Measurements from ENCODE around the gene AMBRA1.

The AMBRA1 gene

GRCh38 chr11:46353698-46354097 lies 240.1 kb downstream of the AMBRA1 start:
- ATAC-seq = no peak
- TF ChIP-seq ARNTL (CRISPR knock-in tag; IDR thresholded peaks at IDR 0.05; ENCODE audit: borderline replicate concordance, low read depth) = no peak
- no peak for TF ChIP-seq CSRNP3 (CRISPR knock-in tag; IDR thresholded peaks at IDR 0.05)

- ATAC-seq = peak; percentile 65
- no peak for TF ChIP-seq CREB5 (CRISPR knock-in tag; IDR thresholded peaks at IDR 0.05; ENCODE audit: low read depth)
- TF ChIP-seq GLIS3 (CRISPR knock-in tag; IDR thresholded peaks at IDR 0.05) = no peak
- TF ChIP-seq ZFP3 (CRISPR knock-in tag; IDR thresholded peaks at IDR 0.05) = no peak
- no peak for TF ChIP-seq ZC3H10 (CRISPR knock-in tag; IDR thresholded peaks at IDR 0.05)
- no peak for TF ChIP-seq ARNTL (CRISPR knock-in tag; IDR thresholded peaks at IDR 0.05; ENCODE audit: borderline replicate concordance, low read depth)
- no peak for TF ChIP-seq PPARA (CRISPR knock-in tag; IDR thresholded peaks at IDR 0.05; ENCODE audit: borderline replicate concordance)
- TF ChIP-seq ZNF8 (CRISPR knock-in tag; IDR thresholded peaks at IDR 0.05) = no peak
- TF ChIP-seq PATZ1 (CRISPR knock-in tag; IDR thresholded peaks at IDR 0.05; ENCODE audit: borderline replicate concordance) = no peak
- TF ChIP-seq POU6F1 (CRISPR knock-in tag; IDR thresholded peaks at IDR 0.05; ENCODE audit: borderline replicate concordance, low read depth) = no peak
- TF ChIP-seq BACH2 (CRISPR knock-in tag; IDR thresholded peaks at IDR 0.05; ENCODE audit: borderline replicate concordance) = no peak
- no peak for TF ChIP-seq ZNF565 (CRISPR knock-in tag; conservative IDR thresholded peaks at IDR 0.05; ENCODE audit: low read depth)
- no peak for TF ChIP-seq ISL1 (CRISPR knock-in tag; IDR thresholded peaks at IDR 0.05)
- TF ChIP-seq CSDC2 (CRISPR knock-in tag; IDR thresholded peaks at IDR 0.05) = no peak
Measured at GRCh38 chr11:46352063-46352841, 241.6 kb downstream of the AMBRA1 start.

- ATAC-seq = no peak
- TF ChIP-seq TSHZ2 (CRISPR knock-in tag; IDR thresholded peaks at IDR 0.05) (no peak), ZNF565 (CRISPR knock-in tag; conservative IDR thresholded peaks at IDR 0.05; ENCODE audit: low read depth) (no peak), ZFP30 (CRISPR knock-in tag; IDR thresholded peaks at IDR 0.05) (no peak), CSRNP3 (CRISPR knock-in tag; IDR thresholded peaks at IDR 0.05) (no peak), SNAI2 (CRISPR knock-in tag; IDR thresholded peaks at IDR 0.05) (no peak), CREB5 (CRISPR knock-in tag; IDR thresholded peaks at IDR 0.05; ENCODE audit: low read depth) (no peak), GLIS3 (CRISPR knock-in tag; IDR thresholded peaks at IDR 0.05) (no peak), TOX (CRISPR knock-in tag; IDR thresholded peaks at IDR 0.05; ENCODE audit: borderline replicate concordance) (no peak), BACH2 (CRISPR knock-in tag; IDR thresholded peaks at IDR 0.05; ENCODE audit: borderline replicate concordance) (no peak), TCF4 (CRISPR knock-in tag; IDR thresholded peaks at IDR 0.05; ENCODE audit: borderline replicate concordance) (no peak)
Measured at GRCh38 chr11:46351606-46352005, 242.2 kb downstream of the AMBRA1 start.

Measured in SK-N-SH treated with all-trans-retinoic acid at 6 μM for 48 hours (cell line).